ENCODE results near the gene OXSR1.
"Not testable (repeated sequence)": the region's sequence is repeated elsewhere in the genome, so short reads cannot be mapped to it uniquely, and the experiment has no call there.

OXSR1 gene

DNA sequence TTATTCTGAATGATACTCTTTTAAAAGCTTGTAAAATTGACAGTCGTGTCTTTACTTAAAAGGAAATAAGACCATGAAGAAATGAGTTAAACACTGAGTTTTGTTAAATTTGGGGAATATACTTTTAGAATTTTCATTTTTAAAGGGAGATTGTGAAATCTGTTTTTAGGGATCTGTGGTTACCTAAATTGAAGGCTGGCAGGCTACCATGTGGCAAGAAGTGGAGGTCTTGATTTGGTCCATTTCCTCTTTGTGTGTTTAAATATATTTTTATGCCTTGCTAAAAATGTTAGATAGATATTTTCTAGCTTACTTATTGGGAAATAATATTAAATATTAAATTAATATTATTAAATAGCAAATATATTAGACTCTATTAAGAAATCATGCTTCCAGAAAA lies 63.7 kb downstream of the OXSR1 start:
- no peak for DNase-seq (ENCODE audit: low read depth)
- TF ChIP-seq, protein P1, sequence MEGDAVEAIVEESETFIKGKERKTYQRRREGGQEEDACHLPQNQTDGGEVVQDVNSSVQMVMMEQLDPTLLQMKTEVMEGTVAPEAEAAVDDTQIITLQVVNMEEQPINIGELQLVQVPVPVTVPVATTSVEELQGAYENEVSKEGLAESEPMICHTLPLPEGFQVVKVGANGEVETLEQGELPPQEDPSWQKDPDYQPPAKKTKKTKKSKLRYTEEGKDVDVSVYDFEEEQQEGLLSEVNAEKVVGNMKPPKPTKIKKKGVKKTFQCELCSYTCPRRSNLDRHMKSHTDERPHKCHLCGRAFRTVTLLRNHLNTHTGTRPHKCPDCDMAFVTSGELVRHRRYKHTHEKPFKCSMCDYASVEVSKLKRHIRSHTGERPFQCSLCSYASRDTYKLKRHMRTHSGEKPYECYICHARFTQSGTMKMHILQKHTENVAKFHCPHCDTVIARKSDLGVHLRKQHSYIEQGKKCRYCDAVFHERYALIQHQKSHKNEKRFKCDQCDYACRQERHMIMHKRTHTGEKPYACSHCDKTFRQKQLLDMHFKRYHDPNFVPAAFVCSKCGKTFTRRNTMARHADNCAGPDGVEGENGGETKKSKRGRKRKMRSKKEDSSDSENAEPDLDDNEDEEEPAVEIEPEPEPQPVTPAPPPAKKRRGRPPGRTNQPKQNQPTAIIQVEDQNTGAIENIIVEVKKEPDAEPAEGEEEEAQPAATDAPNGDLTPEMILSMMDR (conservative IDR thresholded peaks at IDR 0.05; ENCODE audit: low read depth, low read length), result no peak
- H3K4me3 ChIP-seq (ENCODE audit: low read depth, low read length), result no peak overlapping the region

DNA sequence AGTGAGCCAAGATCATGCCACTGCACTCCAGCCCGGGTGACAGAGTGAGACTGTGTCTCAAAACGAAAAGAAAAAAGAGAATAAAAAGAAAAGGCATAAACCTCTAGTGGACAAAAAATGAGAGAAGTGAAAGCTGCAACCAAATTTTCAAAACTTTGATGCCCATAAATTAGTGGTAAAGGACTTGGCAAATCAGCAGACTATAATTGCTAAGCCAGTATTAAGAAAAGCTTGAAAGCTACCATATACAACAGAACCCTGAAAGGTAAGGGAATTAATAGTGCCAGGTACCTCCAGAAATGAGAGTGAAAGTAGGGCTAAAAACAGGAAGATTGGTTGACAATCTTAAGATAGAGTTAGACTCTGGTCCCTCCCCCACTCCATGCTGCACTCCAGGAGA lies 67.4 kb downstream of the OXSR1 start:
- TF ChIP-seq, protein P1 (conservative IDR thresholded peaks at IDR 0.05; ENCODE audit: low read depth, low read length), result no peak
- no peak overlapping the region for H3K4me3 ChIP-seq (ENCODE audit: low read depth, low read length)
- no peak for DNase-seq (ENCODE audit: low read depth)

DNA sequence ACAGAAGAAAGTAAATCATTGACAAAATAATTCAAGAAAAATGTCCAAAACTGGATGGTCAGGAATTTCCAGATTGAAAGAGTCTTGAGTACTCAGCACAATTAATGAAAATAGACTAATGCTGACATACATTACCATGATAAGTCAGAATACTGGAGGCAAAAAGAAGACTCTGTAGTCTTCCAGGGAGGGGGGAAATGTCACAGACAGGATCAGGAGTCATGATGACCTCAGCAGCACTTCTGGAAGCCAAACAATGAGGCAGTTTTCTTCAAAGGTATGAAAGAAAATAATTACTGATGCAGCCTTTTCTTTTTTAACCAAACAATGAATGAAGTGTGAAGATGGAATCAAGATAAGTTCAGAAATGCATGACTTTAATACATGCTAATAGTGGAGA lies 70.1 kb downstream of the OXSR1 start:
- H3K4me3 ChIP-seq (ENCODE audit: low read depth, low read length), result no peak overlapping the region
- TF ChIP-seq, protein P1 (conservative IDR thresholded peaks at IDR 0.05; ENCODE audit: low read depth, low read length), result no peak
- DNase-seq (ENCODE audit: low read depth), result no peak

DNA sequence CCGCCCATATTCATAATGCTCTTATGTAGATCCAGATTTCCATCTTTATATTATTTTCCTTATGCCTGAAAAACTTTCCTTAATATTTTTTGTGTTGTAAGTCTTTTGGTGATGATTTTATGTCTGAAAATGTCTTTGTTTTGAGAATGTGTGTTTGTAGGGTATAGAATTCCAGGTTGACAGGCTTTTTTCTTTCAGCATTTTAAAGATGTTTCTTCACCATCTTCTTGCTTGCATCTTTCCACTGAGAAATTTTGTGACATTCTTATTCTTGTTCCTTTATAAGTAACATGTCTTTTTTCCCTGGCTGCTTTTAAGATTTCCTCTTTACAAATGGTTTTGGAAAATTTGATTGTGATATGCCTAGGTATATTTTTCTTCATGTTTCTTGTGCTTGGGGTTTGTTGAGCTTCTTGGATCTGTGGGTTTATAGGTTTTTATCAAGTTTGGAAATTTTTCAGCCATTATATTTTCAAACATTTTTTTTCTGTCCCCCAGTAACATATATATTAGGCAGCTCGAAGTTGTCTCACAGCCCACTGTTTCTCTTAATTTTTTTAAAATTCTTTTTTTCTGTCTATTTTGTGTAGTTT lies 73.2 kb downstream of the OXSR1 start:
- TF ChIP-seq, protein P1 (conservative IDR thresholded peaks at IDR 0.05; ENCODE audit: low read depth, low read length), result no peak
- H3K4me3 ChIP-seq (ENCODE audit: low read depth, low read length), result no peak overlapping the region
- no peak for DNase-seq (ENCODE audit: low read depth)

DNA sequence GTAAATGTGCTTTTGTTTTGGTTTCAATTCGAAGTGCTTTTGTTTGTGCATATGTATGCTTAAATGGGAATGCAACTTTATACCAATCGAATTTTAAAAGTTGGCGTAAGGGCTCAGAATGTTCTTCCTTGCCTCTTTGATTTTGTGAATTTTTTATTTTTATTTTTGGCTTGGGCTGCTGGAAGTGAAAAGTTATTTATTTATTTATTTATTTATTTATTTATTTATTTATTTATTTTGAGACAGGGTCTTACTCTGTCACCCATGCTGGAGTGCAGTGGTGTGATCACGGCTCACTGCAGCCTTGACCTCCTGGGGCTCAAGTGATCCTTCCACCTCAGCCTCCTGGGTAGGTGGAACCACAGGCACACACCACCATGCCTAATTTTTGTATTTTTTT lies 77.5 kb downstream of the OXSR1 start:
- not testable (repeated sequence) for H3K4me3 ChIP-seq (ENCODE audit: low read depth, low read length); DNase-seq (ENCODE audit: low read depth)

DNA sequence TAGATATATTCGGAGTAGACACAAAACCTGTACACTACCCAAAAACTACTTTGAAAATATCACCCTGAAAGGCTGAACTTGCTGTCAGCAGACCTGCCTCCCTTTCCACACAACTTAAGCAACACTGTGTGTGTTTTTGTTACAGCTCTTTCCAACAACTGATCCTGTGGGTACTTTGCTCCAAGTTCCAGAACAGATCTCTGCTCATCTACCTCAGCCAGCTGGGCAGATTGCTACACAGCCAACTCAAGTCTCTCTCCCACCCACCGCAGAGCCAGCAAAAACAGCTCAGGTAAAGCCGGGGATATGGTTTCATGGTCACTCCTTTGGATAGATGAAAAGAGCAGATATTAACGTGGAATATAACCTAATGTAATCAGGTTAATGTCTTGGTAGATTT lies 80.6 kb downstream of the OXSR1 start:
- H3K4me3 ChIP-seq (ENCODE audit: low read depth, low read length), result no peak overlapping the region
- TF ChIP-seq, protein P1 (conservative IDR thresholded peaks at IDR 0.05; ENCODE audit: low read depth, low read length), result no peak
- peak; percentile 11 for DNase-seq (ENCODE audit: low read depth)

DNA sequence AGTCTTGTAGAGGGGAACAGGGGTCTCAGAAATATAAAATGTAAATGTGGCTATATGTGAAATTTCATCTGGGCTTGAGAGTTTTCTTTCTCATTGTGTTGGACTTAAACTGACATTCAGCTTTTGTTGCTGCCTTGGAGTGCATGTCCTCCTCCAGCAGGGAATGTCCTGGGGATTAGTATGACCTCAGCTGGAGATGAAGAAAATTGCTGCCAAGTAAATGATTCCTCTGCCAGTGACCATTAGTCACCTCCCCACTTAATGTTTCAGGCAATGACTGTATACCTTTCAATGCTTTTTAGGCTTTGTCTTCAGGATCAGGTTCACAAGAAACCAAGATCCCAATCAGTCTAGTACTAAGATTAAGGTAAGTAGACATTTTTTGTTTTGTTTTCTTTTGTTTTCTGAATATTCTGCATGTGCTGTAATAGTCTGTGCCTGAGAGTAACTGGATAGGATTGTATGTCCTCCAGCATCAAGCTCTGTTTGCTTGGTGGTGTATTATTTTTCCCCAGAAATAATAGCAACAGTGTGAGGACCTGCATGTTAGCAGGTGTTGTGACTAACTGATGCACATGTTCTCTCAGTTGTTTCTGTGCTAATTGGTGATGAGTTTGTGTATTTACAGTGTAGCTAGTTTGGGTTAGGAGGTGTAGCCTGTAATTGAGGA lies 82.2 kb downstream of the OXSR1 start:
- TF ChIP-seq, protein P1 (conservative IDR thresholded peaks at IDR 0.05; ENCODE audit: low read depth, low read length), result peak; percentile 56
- peak; percentile 85 for DNase-seq (ENCODE audit: low read depth)
- H3K4me3 ChIP-seq (ENCODE audit: low read depth, low read length), result no peak overlapping the region

Measured in choroid plexus epithelial cell (primary cell).